Keratinocyte (primary cell): Measurements from ENCODE around the gene YWHAQ.

ENCODE experiments used
- EZH2 ChIP-seq: IDR thresholded peaks from one replicate; pipeline ENCODE4 v1.6.1; 2012; ENCODE audit warnings: inconsistent platforms, mild to moderate bottlenecking, low read length, moderate library complexity
- TF ChIP-seq, protein P1 (sequence below), 3 experiments: IDR thresholded peaks in 1 of 3; conservative IDR thresholded peaks in 1 of 3; optimal IDR thresholded peaks in 1 of 3; 2 replicates in 2 of 3; 3 replicates in 1 of 3; pipeline versions ENCODE3 to v1.5.1; 2011; ENCODE audit warnings: low read length in 3 of 3, mild to moderate bottlenecking in 3 of 3, moderate library complexity in 2 of 3, control low read depth in 1 of 3, inconsistent platforms in 1 of 3; ENCODE audit not compliant: insufficient read depth in 2 of 3; ENCODE audit errors: extremely low read depth in 1 of 3

GRCh38 chr2:9654452-9655100, 23.8 kb upstream of the YWHAQ start:
- TF ChIP-seq EZH2: no peak
- TF ChIP-seq, protein P1, sequence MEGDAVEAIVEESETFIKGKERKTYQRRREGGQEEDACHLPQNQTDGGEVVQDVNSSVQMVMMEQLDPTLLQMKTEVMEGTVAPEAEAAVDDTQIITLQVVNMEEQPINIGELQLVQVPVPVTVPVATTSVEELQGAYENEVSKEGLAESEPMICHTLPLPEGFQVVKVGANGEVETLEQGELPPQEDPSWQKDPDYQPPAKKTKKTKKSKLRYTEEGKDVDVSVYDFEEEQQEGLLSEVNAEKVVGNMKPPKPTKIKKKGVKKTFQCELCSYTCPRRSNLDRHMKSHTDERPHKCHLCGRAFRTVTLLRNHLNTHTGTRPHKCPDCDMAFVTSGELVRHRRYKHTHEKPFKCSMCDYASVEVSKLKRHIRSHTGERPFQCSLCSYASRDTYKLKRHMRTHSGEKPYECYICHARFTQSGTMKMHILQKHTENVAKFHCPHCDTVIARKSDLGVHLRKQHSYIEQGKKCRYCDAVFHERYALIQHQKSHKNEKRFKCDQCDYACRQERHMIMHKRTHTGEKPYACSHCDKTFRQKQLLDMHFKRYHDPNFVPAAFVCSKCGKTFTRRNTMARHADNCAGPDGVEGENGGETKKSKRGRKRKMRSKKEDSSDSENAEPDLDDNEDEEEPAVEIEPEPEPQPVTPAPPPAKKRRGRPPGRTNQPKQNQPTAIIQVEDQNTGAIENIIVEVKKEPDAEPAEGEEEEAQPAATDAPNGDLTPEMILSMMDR (optimal IDR thresholded peaks at IDR 0.05 in 1 of 3, IDR thresholded peaks at IDR 0.05 in 1 of 3, conservative IDR thresholded peaks at IDR 0.05 in 1 of 3; ENCODE audit: extremely low read depth in 1 of 3, insufficient read depth in 2 of 3, low read length in 3 of 3): no peak
